ENCODE results near the gene ZNF529. TPM values are rescaled to one million over a fixed set of nuclear protein-coding genes. Genes with fewer than 3 reads are reported as not detected.

The ZNF529 gene
- total and polyA plus RNA-seq, 2 of the 13 experiments (the other 11 are each of a cell fraction or from before 2014, with no cell fraction given), result 9.3 to 10.6 TPM

DNA sequence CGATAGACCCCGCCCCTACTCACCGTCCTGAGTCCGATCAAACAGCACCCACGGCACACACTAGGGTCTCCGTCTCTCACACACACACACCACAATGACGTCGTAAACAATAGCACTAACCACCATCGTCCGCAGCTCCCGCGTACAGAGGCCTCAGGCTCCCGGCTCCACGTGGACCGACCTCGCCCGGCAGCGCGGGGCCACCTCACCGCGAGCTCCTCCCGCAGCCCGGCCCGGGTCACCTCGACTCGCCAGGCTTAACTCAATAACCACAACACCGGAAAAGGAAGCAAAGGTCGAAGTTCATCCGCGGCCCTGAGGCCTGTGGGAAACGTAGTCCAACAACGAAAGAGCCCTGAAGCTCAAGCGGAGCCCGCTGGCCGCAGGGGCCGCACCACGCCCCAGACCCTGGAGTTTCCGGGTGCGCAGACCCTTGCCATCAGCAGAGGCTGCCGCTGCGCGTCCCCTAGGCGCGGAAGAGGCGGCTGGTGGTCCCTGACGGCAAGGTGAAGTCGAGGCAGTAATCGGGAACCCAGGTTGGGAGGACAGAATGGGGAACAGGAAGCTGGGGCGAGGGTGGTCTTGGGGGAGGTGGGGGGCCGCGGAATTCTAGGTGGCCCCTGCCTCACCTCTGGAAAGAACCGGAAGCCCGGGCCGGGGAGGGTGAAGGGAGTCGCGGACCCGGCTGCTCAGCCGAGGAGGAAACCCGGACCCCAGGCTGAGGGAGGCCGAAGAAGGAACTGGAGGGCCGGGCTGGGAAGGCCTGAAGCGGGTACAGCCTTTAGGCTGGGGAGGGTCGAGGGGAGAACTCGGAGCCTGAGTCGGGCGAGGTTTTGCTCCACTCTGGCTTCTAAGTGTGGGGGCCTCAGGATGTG is at the start of gene ZNF529 (continued):
- peak; percentile 96 for TF ChIP-seq ELF1 (CRISPR knock-in tag; IDR thresholded peaks at IDR 0.05)
- TF ChIP-seq, protein P1, sequence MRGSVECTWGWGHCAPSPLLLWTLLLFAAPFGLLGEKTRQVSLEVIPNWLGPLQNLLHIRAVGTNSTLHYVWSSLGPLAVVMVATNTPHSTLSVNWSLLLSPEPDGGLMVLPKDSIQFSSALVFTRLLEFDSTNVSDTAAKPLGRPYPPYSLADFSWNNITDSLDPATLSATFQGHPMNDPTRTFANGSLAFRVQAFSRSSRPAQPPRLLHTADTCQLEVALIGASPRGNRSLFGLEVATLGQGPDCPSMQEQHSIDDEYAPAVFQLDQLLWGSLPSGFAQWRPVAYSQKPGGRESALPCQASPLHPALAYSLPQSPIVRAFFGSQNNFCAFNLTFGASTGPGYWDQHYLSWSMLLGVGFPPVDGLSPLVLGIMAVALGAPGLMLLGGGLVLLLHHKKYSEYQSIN (CRISPR knock-in tag; IDR thresholded peaks at IDR 0.05; ENCODE audit: borderline replicate concordance), result no peak; the same call in 1 of the 2 replicates
- TF ChIP-seq MLLT10 (CRISPR knock-in tag; IDR thresholded peaks at IDR 0.05), result no peak
- TF ChIP-seq, protein P2, sequence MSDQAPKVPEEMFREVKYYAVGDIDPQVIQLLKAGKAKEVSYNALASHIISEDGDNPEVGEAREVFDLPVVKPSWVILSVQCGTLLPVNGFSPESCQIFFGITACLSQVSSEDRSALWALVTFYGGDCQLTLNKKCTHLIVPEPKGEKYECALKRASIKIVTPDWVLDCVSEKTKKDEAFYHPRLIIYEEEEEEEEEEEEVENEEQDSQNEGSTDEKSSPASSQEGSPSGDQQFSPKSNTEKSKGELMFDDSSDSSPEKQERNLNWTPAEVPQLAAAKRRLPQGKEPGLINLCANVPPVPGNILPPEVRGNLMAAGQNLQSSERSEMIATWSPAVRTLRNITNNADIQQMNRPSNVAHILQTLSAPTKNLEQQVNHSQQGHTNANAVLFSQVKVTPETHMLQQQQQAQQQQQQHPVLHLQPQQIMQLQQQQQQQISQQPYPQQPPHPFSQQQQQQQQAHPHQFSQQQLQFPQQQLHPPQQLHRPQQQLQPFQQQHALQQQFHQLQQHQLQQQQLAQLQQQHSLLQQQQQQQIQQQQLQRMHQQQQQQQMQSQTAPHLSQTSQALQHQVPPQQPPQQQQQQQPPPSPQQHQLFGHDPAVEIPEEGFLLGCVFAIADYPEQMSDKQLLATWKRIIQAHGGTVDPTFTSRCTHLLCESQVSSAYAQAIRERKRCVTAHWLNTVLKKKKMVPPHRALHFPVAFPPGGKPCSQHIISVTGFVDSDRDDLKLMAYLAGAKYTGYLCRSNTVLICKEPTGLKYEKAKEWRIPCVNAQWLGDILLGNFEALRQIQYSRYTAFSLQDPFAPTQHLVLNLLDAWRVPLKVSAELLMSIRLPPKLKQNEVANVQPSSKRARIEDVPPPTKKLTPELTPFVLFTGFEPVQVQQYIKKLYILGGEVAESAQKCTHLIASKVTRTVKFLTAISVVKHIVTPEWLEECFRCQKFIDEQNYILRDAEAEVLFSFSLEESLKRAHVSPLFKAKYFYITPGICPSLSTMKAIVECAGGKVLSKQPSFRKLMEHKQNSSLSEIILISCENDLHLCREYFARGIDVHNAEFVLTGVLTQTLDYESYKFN (CRISPR knock-in tag; conservative IDR thresholded peaks at IDR 0.05), result peak; percentile 29; the same call in 1 of the 2 replicates
- peak; percentile 84 for TF ChIP-seq ZNF296 (CRISPR knock-in tag; conservative IDR thresholded peaks at IDR 0.05)
- TF ChIP-seq MYC (CRISPR knock-in tag; IDR thresholded peaks at IDR 0.05; ENCODE audit: borderline replicate concordance), result peak; percentile 98
- 0 out of 2 replicates have a peak, but pooled peaks have one; percentile 31 for TF ChIP-seq ZNF251 (CRISPR knock-in tag; IDR thresholded peaks at IDR 0.05)
- peak; percentile 81; the same call in 1 of the 2 replicates for TF ChIP-seq ZNF337 (CRISPR knock-in tag; IDR thresholded peaks at IDR 0.05; ENCODE audit: borderline replicate concordance, low read depth)
- no peak for TF ChIP-seq SOX6 (IDR thresholded peaks at IDR 0.05)
- TF ChIP-seq SOX6 (CRISPR knock-in tag; IDR thresholded peaks at IDR 0.05), result peak; percentile 39; the same call in 1 of the 2 replicates
- TF ChIP-seq PCBP1 (IDR thresholded peaks at IDR 0.05; ENCODE audit: borderline replicate concordance, low read depth, low read length), result no peak
- TF ChIP-seq ZNF383 (CRISPR knock-in tag; IDR thresholded peaks at IDR 0.05; ENCODE audit: borderline replicate concordance), result no peak
- TF ChIP-seq, protein P3, sequence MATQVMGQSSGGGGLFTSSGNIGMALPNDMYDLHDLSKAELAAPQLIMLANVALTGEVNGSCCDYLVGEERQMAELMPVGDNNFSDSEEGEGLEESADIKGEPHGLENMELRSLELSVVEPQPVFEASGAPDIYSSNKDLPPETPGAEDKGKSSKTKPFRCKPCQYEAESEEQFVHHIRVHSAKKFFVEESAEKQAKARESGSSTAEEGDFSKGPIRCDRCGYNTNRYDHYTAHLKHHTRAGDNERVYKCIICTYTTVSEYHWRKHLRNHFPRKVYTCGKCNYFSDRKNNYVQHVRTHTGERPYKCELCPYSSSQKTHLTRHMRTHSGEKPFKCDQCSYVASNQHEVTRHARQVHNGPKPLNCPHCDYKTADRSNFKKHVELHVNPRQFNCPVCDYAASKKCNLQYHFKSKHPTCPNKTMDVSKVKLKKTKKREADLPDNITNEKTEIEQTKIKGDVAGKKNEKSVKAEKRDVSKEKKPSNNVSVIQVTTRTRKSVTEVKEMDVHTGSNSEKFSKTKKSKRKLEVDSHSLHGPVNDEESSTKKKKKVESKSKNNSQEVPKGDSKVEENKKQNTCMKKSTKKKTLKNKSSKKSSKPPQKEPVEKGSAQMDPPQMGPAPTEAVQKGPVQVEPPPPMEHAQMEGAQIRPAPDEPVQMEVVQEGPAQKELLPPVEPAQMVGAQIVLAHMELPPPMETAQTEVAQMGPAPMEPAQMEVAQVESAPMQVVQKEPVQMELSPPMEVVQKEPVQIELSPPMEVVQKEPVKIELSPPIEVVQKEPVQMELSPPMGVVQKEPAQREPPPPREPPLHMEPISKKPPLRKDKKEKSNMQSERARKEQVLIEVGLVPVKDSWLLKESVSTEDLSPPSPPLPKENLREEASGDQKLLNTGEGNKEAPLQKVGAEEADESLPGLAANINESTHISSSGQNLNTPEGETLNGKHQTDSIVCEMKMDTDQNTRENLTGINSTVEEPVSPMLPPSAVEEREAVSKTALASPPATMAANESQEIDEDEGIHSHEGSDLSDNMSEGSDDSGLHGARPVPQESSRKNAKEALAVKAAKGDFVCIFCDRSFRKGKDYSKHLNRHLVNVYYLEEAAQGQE (IDR thresholded peaks at IDR 0.05; ENCODE audit: borderline replicate concordance in 1 of 2, low read depth in 1 of 2, low read length in 2 of 2), result peak in 1 of 2 experiments; percentile 12; a peak in 1 of 4 replicates
- no peak for TF ChIP-seq ZNF282 (IDR thresholded peaks at IDR 0.05; ENCODE audit: partially characterized antibody)
- no peak for TF ChIP-seq ONECUT2 (CRISPR knock-in tag; IDR thresholded peaks at IDR 0.05)
- TF ChIP-seq NFKB2 (CRISPR knock-in tag; IDR thresholded peaks at IDR 0.05; ENCODE audit: borderline replicate concordance), result peak; percentile 68; the same call in 1 of the 2 replicates
- peak; percentile 61; the same call in 1 of the 2 replicates for TF ChIP-seq POGZ (CRISPR knock-in tag; IDR thresholded peaks at IDR 0.05)
- TF ChIP-seq ZFP90 (CRISPR knock-in tag; IDR thresholded peaks at IDR 0.05; ENCODE audit: borderline replicate concordance), result no peak
- 0 out of 2 replicates have a peak, but pooled peaks have one; percentile 47 for TF ChIP-seq ZNF75D (CRISPR knock-in tag; IDR thresholded peaks at IDR 0.05; ENCODE audit: borderline replicate concordance)
- no peak for TF ChIP-seq ZFP36 (IDR thresholded peaks at IDR 0.05; ENCODE audit: borderline replicate concordance, low read depth, low read length, partially characterized antibody)

All from HepG2 (cell line).